Mammary epithelial cell (primary cell): ENCODE data around the gene USF1.

Source experiments
- EZH2 ChIP-seq: IDR thresholded peaks from 2 replicates; pipeline ENCODE4 v1.6.1; 2012; ENCODE audit warnings: low read length, inconsistent platforms, borderline replicate concordance
- TF ChIP-seq, protein P1 (sequence below), 2 donors: IDR thresholded peaks in 1 of 2; conservative IDR thresholded peaks in 1 of 2; 2 replicates each; pipeline ENCODE4 v1.5.1; 2011 to 2012; ENCODE audit warnings: inconsistent platforms in 2 of 2, low read length in 2 of 2, mild to moderate bottlenecking in 2 of 2, control low read depth in 1 of 2, low read depth in 1 of 2; ENCODE audit not compliant: insufficient read depth in 1 of 2; ENCODE audit errors: extremely low read depth in 1 of 2

DNA sequence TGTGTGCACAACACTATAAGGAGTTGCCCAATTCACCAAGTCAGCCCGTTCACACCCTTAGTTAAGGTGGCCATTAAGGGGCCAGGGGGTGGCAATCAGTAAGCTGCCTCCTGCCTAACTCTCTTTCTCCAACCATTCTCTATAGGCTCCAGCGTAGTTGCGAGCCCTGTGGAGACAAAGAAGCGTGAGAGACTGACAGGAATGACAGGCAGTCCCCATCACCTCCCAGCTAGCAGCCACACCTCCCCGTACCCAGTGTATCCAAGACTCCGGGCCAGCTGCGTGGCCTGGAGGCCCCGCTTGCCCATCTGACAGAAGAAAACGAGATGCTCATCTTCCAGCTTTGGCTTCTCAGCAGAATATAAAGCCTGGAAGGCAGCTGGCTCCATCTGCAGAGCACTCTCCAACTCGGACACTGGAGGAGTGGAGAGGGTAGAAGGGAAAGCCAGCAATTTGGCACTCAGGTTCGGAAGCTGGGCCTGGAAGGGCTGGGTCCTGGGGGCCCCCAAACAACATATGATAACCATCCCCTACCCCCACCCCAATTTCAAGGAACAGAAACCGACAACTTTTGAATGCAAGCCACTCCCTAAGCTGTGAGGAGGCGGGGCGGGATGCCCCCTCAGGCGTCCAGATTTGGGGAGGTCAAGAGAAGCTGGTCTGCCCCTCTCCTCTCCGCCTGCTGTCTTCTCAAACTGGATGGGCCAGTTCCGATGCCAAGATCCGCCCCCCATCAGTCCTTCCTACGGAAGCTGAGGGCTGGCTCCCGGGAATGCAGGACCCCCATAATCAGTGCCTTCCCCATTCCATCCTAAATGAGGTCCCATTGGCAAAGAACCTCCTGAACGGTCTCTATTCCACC lies 7.9 kb downstream of the USF1 start:
- TF ChIP-seq, protein P1, sequence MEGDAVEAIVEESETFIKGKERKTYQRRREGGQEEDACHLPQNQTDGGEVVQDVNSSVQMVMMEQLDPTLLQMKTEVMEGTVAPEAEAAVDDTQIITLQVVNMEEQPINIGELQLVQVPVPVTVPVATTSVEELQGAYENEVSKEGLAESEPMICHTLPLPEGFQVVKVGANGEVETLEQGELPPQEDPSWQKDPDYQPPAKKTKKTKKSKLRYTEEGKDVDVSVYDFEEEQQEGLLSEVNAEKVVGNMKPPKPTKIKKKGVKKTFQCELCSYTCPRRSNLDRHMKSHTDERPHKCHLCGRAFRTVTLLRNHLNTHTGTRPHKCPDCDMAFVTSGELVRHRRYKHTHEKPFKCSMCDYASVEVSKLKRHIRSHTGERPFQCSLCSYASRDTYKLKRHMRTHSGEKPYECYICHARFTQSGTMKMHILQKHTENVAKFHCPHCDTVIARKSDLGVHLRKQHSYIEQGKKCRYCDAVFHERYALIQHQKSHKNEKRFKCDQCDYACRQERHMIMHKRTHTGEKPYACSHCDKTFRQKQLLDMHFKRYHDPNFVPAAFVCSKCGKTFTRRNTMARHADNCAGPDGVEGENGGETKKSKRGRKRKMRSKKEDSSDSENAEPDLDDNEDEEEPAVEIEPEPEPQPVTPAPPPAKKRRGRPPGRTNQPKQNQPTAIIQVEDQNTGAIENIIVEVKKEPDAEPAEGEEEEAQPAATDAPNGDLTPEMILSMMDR (conservative IDR thresholded peaks at IDR 0.05 in 1 of 2, IDR thresholded peaks at IDR 0.05 in 1 of 2; ENCODE audit: extremely low read depth in 1 of 2, insufficient read depth in 1 of 2, low read depth in 1 of 2, low read length in 2 of 2) = no peak
- no peak for TF ChIP-seq EZH2
